Measurements from ENCODE around the gene AP1M2.
"Not testable (repeated sequence)": the region's sequence is repeated elsewhere in the genome, so short reads cannot be mapped to it uniquely, and the experiment has no call there.

Gene AP1M2

DNA sequence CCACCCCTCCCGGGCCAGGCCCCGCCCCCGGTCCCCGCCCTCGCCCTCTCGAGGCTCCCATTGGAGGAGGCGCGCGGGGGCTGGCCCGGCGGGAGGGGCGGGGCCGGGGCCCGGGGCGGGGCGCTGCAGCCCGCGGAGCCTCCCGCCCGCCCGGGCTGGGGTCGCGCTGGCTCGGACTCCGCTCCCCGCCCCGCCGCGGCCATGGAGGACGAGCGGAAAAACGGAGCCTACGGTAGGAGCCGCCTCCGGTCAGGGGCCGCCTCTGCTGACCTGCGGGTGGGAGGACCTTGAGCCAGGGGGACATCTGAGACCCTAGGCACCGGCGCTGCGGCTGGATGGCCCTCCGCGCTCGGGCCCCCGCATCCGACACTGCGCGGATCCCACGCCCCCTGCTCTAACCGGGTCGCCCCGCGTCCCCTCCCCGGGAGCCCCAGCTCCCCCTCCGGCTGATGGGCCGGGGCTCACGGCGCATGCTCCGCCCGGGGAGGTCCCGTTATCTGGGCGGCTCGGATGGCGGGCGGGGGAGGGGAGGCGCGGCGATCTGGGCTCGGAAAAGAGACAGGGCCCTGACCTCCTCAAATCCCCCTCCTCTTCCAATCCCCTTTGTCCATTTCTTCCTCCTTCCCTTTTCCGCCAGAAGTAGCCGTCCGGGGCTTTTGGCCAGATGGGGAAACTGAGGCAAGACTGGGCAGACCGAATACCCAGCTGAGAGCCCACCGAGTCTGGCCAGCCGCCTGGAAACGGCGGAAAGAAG lies 15.4 kb upstream of the AP1M2 start:
- DNase-seq (ENCODE audit: low read depth in 4 of 4, low spot score in 1 of 4) = peak; percentile 75 to 87 (median 82)

DNA sequence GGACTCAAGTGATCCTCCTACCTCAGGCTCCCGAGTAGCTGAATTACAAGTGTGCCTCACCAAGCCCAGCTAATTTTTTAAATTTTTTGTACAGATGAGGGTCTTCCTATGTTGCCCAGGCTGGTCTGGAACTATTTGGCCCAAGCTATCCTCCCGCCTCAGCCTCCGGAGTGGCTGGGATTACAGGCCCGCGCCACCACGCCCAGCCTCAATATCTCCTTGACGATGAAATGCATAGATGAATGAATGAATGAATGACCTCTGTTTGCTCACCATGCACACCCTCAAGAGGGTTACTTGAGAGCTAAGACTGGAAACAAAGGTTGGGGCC lies 14.9 kb upstream of the AP1M2 start:
- no peak for DNase-seq (ENCODE audit: low read depth in 4 of 4, low spot score in 1 of 4)

DNA sequence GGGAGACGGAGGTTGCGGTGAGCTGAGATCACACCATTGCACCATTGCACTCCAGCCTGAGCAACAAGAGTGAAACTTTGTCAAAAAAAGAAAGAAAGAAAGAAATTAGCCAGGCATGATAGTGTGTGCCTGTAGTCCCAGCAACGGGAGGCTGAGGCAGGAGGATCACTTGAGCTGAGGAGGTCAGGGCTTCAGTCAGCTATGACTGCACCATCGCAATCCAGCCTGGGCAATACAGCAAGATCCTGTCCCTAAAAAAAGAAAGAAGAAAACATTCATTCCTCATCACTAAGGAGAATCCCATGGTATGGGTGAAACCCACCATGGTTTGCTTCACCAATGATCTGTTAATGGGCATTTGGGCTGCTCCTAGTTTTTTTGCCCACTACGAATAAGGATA lies 13.0 kb upstream of the AP1M2 start:
- no peak for DNase-seq (ENCODE audit: low read depth in 4 of 4, low spot score in 1 of 4)

DNA sequence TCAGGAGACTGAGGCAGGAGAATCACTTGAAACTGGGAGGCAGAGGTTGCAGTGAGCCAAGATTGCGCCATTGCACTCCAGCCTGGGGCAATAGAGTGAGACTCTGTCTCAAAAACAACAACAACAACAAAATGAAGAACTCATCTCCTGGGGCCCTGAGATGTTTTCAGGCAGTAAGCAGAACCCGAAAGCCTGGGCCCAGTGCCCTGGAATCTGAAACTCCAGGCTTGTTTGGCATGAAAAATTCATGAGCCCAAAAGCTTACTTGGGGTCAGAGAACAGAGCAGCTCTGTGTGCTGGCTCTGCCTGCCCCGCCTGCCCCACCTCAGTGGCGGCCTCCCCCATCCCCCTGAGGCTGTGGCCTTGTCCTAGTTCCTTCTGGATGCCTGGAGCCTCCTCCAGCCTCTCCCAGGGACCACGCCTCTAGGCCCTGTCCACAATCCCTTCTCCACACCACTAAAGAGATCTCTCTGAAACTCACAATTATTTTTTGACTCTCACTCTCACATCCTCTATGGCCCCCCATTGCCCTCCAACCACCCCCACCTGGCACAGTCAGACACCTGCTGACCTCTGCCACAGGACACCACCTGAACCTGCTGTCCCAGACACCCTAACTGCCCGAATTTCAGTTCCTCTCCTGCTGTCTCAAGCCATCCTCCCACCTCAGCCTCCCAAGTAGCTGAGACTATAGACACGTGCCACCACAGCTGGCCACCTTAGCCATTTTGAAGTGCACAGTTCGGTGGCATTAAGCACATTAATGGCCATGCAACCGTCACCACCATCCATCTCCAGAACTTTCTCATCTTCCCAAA lies 6.9 kb upstream of the AP1M2 start:
- no peak for DNase-seq (ENCODE audit: low read depth in 4 of 4, low spot score in 1 of 4)

DNA sequence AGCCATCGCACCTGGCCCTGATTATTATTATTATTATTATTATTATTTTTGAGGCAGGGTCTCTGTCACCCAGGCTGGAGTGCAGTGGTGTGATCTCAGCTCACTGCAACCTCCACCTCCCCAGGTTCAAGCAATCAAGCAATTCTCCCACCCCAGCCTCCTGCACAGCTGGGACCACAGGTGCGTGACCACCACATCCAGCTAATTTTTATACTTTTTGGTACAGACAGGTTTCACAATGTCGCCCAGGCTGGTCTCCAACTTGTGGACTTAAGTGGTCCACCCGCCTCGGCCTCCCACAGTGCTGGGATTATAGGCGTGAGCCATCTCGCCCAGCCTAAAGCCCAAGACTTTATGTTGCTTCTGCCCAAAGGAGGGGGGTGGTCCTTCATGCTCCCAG lies 6.0 kb upstream of the AP1M2 start:
- DNase-seq (ENCODE audit: low read depth in 4 of 4, low spot score in 1 of 4) = no peak

DNA sequence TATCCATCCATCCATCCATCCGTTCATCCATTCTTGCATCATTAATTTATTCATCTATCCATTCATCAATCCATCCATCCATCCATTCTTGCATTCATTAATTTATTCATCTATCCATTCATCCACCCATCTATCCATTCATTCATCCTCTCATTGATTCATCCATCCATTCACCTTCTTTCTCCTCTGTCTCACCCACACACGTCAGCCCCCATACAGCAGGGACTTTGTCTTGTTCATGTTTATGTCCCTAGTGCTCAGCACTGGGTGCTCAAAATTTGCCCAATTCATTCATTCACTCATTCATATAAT lies 683 bp upstream of the AP1M2 start:
- DNase-seq (ENCODE audit: low read depth in 4 of 4, low spot score in 1 of 4) = no peak

DNA sequence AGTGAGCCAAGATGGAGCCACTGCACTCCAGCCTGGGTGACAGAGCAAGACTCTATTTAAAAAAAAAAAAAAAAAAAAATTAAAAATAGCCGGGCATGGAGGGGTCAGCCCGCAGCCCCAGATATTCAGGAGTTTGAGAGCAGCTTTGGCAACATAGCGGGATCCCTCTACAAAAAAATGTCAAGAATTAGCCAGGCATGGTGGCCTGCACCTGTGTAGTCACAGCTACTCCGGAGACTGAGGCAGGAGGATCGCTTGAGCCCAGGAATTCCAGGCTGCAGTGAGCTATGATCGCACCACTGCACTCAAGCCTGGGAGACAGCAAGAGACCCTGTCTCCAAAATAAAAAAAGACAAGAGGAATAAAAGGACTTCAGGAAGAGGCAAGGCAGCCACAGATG lies 716 bp downstream of the AP1M2 start:
- DNase-seq (ENCODE audit: low read depth in 4 of 4, low spot score in 1 of 4) = no peak

DNA sequence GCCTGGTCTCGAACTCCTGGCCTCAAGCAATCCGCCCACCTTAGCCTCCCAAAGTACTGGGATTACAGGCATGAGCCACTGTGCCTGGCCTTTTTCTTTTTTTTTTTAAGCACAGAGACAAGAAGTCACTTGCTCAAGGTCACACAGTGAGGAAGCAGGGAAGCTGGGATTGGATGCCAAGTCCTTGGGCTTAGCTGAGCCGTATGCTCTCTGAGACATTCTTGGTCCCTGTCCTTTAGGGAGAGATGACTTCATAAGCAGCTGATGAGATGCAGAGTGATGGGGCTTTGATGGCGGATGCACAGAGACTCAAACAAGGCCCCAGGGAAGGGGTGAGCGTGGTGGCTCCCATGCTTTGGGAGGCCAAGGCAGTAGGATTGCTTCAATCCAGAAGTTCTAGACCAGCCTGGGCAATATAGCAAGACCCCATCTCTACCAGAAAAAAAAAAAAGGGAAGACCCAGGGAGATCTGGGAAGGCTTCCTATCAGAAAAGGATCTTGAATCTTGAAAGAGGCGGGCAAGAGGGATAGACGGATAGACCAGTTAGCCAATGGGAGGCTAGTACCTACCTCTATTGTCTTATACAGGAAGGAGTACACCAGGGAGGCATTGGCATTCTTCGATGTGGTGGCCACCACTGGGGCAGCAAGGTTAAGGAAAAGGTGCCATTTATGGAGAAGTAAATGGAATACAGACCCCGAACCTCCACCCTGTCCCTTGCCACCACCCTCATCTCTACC lies 3.9 kb downstream of the AP1M2 start:
- no peak for DNase-seq (ENCODE audit: low read depth in 4 of 4, low spot score in 1 of 4)

DNA sequence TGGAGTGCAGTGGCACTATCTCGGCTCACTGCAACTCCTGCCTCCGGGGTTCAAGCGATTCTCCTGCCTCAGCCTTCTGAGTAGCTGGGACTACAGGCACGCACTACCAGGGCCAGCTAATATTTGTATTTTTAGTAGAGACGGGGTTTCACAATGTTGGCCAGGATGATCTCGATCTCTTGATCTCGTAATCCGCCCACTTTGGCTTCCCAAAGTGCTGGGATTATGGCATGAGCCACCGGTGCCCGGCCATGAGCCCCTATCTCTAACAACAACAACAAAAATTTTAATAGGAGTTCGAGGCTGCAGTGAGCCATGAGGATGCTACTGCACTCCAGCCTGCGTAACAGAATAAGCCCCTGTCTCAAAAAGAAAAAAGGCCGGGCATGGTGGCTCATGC lies 5.0 kb downstream of the AP1M2 start:
- DNase-seq (ENCODE audit: low read depth in 4 of 4, low spot score in 1 of 4) = no peak

DNA sequence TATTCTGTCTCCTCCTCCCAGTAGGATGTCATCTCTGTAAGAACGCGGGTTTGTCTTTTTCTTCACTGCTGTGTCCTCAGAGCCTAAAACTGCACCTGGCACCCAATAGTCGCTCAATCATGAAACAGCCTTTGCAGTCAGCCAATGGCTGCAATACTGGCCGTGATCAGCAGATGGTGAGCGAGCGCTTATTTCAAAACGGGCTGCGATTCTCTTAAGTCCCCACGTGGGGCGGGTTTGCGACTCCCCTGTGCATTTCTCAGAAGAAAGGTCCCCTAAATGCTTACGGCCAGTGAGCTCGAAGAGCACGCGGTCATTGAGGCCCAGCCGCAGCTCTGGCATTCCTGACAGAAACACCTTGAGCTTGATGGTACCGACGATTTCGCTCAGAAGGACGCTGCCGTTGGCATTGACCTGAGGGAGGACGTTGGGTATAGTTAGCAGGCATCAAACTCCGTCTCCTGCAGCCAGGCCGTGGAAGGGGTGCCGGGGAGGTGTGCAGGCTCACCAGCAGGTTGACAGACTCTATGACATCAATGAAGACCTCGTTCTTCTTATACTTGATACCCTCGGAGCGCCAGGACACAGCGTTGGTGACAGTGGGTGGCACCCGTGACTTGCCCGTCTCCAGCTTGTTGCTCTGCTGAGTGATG lies 6.0 kb downstream of the AP1M2 start:
- peak; percentile 74 to 86 (median 82) for DNase-seq (ENCODE audit: low read depth in 4 of 4, low spot score in 1 of 4)

DNA sequence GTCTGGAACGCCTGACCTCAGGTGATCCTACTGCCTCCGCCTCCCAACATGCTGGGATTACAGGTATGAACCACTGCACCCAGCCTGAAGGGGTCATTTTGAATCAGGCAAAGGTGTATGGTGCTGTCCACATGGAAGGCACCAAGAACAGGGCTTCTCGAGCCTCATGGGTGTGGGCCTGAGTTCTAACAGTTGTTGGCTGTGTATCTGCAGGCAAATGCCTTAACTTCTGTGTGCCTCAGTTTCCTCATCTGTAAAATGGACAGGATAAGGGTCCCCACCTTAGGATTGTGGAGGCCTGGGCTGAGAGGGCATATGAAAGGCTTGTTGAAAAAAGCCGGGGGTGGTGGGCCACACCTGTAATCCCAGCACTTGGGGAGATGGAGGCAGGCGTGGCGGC lies 9.2 kb downstream of the AP1M2 start:
- no peak for DNase-seq (ENCODE audit: low read depth in 4 of 4, low spot score in 1 of 4)

DNA sequence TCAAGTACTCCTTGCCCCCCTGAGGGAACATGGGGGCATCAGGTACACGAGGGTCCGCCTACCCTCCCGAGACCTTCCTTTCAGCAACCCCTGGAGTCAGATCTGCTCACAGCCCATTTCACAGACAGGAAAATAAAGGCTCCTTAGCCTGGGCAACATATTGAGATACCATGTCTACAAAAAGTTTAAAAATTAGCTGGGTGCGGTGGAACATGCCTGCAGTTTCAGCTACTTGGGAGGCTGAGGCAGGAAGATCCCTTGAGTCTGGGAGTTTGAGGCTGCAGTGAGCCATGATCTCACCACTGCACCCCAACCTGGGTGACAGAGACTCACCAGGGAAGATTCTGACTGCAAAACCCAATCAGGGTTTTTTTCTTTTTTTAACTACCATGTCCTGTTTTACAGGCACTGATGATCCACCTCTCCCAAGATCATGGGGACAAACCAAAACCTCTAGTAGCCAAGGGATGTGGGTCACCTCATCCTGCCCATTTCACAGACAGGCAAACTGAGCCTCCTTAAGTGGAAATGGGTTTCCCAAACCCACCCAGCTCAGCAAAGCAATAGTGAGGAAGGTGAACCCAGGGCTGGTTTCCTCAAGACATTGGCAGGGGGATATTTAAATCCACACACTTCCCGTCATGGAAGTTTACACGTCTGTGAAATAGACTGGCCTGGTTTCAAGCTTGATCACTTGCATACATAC lies 11.9 kb downstream of the AP1M2 start:
- no peak for DNase-seq (ENCODE audit: low read depth in 4 of 4, low spot score in 1 of 4)

DNA sequence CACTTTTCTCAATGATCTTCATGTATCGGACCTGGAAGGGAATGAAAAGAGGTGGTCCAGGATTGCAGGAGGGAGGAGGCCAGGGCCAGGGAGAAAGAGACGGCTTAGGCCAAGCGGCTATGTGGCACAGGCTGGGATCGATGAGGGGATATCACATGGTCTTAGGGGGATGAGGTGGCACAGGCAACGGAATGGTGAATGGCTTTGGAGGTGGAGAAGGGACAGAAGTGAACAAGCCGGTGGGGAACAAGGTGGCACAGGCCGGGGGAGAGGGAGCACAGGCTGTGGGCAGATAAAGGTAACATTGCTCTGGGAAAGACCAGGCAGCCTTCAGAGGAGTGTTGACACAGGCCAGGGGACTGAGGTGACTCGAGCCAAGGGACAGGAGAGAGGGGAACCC lies 12.7 kb downstream of the AP1M2 start:
- DNase-seq (ENCODE audit: low read depth in 4 of 4, low spot score in 1 of 4) = no peak

DNA sequence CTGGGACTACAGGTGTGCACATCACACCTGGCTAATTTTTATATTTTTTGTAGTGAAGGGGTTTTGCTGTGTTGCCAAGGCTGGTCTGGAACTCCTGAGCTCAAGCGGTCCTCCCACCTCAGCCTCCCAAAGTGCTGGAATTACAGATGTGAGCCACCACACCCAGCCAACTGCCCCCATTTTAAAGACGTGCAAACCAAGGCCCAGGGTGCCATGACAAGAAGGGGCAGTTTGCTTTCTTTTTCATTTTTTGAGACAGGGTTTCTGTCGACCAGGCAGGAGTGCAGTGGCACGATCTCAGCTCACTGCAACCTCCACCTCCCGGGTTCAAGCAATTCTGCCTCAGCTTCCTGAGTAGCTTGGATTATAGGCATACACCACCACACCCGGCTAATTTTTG lies 13.3 kb downstream of the AP1M2 start:
- DNase-seq (ENCODE audit: low read depth in 4 of 4, low spot score in 1 of 4) = not testable (repeated sequence)

DNA sequence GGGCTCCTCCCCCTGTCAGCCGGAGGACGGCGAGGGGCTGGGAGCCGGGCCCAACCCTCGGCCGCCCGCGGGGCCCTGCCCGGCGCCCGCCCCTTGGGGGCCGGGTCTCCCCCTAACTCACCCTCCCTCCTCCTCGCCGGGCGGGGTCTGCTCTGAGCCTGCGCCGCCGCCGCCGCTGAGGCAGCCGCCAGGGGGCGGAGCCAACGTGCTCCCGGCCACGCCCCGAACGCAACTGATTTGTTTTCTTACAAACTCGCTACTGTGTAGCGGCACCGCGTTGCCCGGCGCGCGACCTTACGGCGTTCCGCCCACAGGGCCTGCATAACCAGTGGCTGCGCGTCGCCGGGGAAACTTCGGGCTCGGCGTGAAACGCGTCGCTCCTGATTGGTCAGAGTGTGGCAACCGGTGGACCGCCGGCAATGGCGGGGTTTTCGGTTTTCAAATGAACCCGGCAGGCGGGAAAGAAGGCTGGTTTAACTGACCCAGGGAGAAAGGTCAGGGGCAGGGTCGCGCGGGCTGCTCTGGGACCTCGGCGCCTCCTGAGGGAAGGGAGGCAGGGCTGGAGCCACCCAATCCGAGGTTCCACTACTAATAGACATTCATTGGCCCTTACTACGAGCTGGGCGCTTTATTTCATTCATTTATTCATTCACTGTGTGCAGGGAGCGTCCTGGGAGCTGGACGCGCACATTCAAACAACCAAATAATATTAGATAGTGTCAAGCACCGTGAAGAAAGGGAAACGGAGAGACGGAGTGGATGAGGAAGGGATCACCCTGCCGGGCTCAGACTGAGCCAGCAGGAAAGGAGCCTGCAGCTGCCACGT lies 18.1 kb downstream of the AP1M2 start, which contains the start of gene CDKN2D:
CDKN2D (minus strand) TSS at position 154 of the 826 bp plus-strand sequence. CDS start 326 bp downstream, outside the sequence.
- DNase-seq (ENCODE audit: low read depth in 4 of 4, low spot score in 1 of 4) = peak; percentile 98 to 99 (median 98)

DNA sequence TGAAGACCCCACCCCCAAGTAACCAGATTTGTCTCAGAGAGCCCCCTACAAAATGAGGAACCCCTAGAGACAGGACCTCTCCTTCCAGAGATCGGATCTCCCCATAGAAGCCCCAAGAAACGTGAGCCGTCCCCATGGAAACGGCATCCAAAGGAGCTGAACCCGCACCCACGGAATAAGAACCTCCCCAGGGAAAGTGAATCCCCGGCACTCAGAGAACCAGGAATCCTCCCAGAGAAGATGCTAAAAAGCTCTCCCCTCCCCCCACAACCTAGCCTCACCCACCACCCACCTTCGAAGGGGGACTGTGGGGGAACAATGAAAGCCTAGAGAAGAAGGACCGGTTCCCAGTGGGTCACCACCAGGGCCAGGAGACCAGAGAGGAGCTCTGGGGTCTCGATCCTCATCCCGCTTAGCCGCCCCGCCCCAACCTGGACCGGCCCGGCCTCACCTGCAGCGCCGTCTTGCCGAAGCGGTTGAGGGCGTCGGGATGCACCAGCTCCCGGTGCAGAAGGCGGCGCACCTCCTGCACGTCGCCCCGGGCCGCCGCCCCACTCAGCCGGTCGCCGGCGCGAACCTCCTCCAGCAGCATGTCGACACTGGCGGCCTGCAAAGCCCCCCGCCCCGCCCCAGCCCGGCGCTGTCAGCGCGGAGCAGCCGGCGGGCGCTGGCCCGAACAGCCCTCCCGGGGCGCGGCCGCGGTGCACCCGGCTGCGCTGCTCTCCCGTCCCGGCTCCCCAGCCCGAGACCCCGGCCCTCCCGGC lies 18.9 kb downstream of the AP1M2 start:
- DNase-seq (ENCODE audit: low read depth in 4 of 4, low spot score in 1 of 4) = peak in 1 of 4 experiments; percentile 41

DNA sequence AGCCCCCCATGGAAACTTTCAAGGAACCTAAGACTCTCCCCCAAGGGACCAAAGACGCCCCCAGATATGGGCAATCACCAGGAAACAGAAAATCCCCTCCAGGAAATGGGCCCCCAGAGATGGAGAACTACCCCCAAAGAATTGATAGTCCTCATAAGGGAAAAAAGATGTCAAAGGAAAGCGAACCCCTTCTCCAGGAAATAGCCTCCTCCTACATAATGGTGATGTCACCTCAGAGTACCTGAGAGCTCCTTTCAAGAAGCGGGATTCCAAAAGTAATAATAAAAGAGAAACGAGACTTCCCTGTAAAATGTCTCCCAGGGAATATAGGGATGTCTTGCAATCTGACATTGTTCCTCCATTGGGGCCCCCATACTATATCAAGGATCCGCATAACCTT lies 19.5 kb downstream of the AP1M2 start:
- DNase-seq (ENCODE audit: low read depth in 4 of 4, low spot score in 1 of 4) = no peak

DNA sequence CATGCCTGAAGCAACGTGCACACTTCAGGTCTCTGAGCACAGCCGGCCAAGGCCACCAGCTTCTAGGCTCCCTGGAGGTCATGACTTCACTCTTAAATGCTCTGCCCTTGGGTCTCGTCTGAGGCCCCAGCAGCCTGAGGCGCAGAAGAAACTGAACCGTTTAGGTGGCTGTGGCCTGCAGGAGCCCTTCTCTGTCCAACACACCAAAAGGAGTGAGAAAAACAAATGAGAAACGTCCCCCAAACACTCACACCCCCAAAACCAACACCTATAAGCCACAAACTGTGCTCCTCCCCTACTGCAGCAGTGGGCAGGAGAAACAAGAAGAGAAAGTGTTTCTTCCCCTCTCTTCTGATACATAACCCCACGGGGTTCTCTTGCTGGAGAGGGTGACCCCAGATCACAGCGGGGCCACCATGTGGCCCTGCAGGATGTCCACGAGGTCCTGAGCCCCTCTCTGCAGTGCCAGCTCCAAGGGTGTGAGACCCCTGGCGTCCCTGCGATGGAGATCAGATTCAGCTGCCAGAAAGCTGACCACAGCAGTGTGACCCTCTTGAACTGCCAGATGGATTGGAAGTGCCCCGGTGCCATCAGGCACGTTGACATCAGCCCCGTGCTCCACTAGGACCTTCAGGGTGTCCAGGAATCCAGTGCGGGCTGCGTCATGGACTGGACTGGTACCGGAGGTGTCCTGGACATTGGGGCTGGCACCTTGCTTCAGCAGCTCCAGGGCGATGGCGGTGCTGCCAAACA lies 20.3 kb downstream of the AP1M2 start:
- no peak for DNase-seq (ENCODE audit: low read depth in 4 of 4, low spot score in 1 of 4)

DNA sequence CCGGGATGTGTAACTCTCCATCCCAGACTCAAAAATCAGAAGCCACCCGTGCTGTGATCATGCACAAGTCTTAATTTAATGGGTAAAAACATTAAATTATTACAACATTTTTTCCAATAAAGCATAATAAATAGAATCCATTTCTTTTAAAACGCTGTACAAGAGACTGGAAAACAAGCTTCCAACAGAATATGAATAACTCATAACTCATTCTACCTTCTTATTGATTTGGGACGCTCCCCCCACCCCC lies 20.8 kb downstream of the AP1M2 start:
- no peak for DNase-seq (ENCODE audit: low read depth in 4 of 4, low spot score in 1 of 4)
